Bronchial epithelial cell (primary cell): ENCODE measurements around the gene NRDE2. TPM values are rescaled to one million over a fixed set of nuclear protein-coding genes. Genes with fewer than 3 reads are reported as not detected.

Experiments
- DNase-seq: peaks from one replicate; pipeline ENCODE4 v3.0.0-alpha.2; 2010; ENCODE audit warnings: low read depth
- FAIRE-seq: peaks from 2 replicates; lab custom pipeline; 2011; peaks lifted over from hg19 to GRCh38; lab: Jason Lieb, UNC
- H3K27me3 ChIP-seq: 2 replicates; pipeline ENCODE4 v1.5.1; 2011; ENCODE audit warnings: low read length; ENCODE audit not compliant: control insufficient read depth, insufficient read depth
- H3K36me3 ChIP-seq: 2 replicates; pipeline ENCODE4 v1.5.1; 2011; ENCODE audit warnings: low read length; ENCODE audit not compliant: control insufficient read depth, insufficient read depth
- H3K4me3 ChIP-seq: 2 replicates; pipeline ENCODE4 v1.5.1; 2011; ENCODE audit warnings: mild to moderate bottlenecking, low read depth, low read length, control low read depth
- total RNA-seq: library from RNA; depleted of rRNA; stranded (reverse); fragments of >200 nt; gene quantifications from 2 replicates; pipeline ENCODE4 v1.2.1, GENCODE V29; 2014
- TF ChIP-seq, protein P1 (sequence below): IDR thresholded peaks from 2 replicates; pipeline ENCODE4 v1.5.1; 2011; ENCODE audit warnings: mild to moderate bottlenecking, moderate library complexity, low read length, control low read depth, inconsistent platforms; ENCODE audit not compliant: insufficient read depth, severe bottlenecking

The NRDE2 gene
- total RNA-seq, 1 donor from 2014 or later, result 6.1 TPM

DNA sequence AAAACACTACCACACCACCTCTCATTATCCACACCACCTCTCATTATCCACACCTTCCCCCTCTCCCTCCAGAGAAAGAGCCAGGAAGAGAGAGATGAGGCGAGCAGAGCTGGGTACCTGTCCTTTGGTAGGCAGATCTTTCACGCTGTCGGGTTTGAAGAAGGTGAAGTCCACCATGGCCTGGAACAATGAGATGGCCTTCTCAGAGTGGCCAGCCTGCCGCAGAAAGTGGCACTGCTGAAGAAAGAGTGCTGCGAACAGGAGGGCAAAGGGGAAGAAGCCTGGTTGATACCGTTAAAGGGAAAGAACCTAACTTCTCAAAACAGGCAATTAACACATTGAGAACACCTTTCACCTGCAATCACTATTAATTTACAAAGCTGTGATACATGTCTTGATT is 30.6 kb downstream of the NRDE2 start:
- Histone ChIP-seq H3K27me3 (no peaks in the 10 kb centered on the region), H3K36me3 (peaks cover 7% of the 10 kb centered on the region), H3K4me3 (no peak overlapping the region)
- DNase-seq, result no peak
- FAIRE-seq, result no peak
- TF ChIP-seq, protein P1, sequence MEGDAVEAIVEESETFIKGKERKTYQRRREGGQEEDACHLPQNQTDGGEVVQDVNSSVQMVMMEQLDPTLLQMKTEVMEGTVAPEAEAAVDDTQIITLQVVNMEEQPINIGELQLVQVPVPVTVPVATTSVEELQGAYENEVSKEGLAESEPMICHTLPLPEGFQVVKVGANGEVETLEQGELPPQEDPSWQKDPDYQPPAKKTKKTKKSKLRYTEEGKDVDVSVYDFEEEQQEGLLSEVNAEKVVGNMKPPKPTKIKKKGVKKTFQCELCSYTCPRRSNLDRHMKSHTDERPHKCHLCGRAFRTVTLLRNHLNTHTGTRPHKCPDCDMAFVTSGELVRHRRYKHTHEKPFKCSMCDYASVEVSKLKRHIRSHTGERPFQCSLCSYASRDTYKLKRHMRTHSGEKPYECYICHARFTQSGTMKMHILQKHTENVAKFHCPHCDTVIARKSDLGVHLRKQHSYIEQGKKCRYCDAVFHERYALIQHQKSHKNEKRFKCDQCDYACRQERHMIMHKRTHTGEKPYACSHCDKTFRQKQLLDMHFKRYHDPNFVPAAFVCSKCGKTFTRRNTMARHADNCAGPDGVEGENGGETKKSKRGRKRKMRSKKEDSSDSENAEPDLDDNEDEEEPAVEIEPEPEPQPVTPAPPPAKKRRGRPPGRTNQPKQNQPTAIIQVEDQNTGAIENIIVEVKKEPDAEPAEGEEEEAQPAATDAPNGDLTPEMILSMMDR, result no peak

DNA sequence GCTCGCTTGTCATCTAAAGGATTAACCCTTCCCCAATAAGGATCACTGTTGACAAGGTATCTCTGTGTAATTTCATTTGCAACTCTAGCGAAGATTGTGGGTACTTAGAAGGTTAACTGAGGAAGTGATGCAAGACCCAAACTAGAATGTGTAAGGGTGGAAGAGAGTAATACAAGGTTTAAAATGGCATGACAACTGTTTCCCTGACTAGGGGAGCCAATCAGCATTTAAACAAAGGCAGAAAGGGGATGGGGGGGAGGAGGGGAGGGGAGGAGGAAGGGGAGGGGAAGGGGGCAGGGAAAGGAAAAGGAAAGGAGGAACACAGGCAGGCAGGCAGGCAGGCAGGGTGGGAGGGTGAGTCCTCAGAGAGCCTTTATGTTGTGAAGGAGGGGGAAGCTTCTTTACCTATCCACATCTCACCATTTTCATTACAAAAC is 31.1 kb downstream of the NRDE2 start:
- TF ChIP-seq, protein P1, result no peak
- DNase-seq (no peak), FAIRE-seq (no peak)
- Histone ChIP-seq H3K36me3 (peaks cover 9% of the 10 kb centered on the region), H3K27me3 (no peaks in the 10 kb centered on the region), H3K4me3 (no peak overlapping the region)

DNA sequence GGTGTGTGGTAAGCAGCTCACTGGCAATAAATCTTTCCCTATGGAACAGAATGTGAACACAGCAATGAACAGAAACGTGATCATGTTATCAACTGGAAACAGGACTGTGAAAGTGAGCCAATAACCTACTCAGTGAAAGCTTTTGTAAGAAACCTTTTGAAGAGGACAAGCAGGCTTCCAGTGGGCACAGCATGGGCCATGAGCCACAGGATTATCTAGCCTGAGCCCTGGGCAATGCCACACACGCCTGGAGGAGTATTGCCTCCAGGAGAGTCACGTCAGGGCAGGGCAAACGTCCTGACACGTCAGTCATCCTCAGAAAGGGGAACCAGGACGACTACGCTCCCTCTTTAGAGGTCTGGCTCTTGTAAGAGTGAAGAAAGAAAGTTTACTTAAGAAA is 32.3 kb downstream of the NRDE2 start:
- TF ChIP-seq, protein P1, result no peak
- no peak overlapping the region for H3K4me3 ChIP-seq
- FAIRE-seq (no peak), DNase-seq (no peak)
- no peaks in the 10 kb centered on the region for H3K27me3 ChIP-seq
- peaks cover 10% of the 10 kb centered on the region for H3K36me3 ChIP-seq

DNA sequence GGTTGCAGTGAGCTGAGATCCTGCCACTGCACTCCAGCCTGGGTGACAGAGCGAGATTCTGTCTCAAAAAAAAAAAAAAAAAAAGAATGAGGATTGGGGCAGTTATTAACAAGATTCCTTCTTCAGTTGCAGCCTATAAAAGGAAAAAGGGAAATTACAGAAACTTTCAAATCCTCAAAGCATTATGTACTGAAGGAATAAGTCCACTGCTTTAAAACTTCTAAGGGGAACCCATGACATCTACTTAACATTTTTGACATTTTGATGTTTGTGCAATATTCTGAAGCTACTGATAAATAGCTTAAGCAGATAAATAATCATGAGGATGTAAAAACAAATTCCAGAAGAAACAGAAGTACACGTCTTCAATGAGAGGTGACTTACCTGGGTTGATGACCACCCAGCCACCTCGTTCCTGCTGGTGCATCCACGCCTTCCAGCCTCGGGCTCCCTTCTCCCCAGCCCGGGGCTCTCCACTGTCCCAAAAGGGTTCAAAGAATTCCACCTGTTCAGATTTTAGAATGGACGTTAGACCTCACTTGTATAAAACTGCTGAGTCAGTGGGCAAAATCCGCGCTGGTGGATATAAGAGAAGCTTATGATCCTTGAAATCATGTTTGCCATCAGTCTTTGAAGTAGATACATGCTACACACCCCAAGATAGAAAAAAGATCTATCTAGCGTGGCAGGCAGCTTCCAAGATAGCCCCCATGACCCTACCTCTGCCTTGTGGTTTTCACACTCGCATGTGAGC is 33.7 kb downstream of the NRDE2 start:
- Histone ChIP-seq H3K36me3 (peaks cover 7% of the 10 kb centered on the region), H3K4me3 (no peak overlapping the region), H3K27me3 (no peaks in the 10 kb centered on the region)
- FAIRE-seq (no peak), DNase-seq (no peak)
- TF ChIP-seq, protein P1, result no peak

DNA sequence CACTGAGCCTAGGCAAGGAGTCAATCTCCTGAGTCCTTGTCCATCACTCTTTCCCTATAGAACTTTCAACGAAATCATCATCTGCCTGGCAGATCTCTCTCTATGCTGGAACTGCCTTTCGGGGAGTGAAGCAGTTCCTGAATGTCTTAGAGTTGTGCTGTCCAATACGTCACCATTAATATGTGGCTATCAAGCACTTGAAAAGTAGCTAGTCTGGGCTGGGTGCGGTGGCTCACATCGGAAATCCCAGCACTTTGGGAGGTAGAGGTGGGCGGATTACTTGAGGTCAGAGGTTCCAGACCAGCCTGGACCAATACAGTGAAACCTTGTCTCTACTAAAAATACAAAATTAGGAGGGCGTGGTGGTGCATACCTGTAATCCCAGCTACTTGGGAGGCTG is 35.1 kb downstream of the NRDE2 start:
- no peak overlapping the region for H3K4me3 ChIP-seq
- DNase-seq (no peak), FAIRE-seq (no peak)
- TF ChIP-seq, protein P1, result no peak
- peaks cover 14% of the 10 kb centered on the region for H3K36me3 ChIP-seq
- H3K27me3 ChIP-seq, result no peaks in the 10 kb centered on the region
